Measurements from ENCODE around the gene FHIT. TPM values are rescaled to one million over a fixed set of nuclear protein-coding genes. Genes with fewer than 3 reads are reported as not detected.

FHIT gene
- total RNA-seq, 2 experiments from 2014 or later: 7.6 to 7.9 TPM

DNA sequence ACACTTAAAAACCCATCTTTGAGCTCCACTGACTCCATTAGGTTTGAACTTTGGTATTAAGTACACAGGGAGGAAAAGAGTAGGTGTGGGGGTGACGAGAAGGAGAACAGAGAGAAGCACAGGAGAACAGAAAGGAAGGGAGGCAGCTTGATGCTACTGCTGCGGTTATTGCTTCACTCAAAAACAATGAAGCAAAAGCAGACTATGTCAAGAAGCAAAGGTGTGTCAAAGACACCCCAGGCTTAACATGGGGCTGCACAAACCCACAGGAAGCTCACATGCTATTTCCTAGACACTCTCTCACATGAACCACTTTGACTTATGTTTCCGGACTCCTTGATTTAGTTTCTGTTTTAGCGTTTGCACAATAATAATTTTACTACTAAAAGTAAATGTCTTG, 1240.5 kb downstream of the FHIT start:
- DNase-seq (peak; percentile 78), ATAC-seq (peak; percentile 97)
- intact Hi-C loops (cut with micrococcal nuclease): loop anchor here (5.0 to 10.0 kb wide), 2 partner anchors 77 to 226 kb away; no protein-coding TSS in a partner anchor
- Mint-ChIP-seq H3K27ac (peak overlapping the region; percentile 93), H3K36me3 (ENCODE audit: low read depth) (peaks cover 17% of the 10 kb centered on the region), H3K4me1 (ENCODE audit: low read depth) (peaks cover 78% of the 10 kb centered on the region), H3K27me3 (no peaks in the 10 kb centered on the region), H3K4me3 (peak overlapping the region; percentile 59), H3K9me3 (peaks cover 6% of the 10 kb centered on the region)
- ChIA-PET CTCF (interaction anchor here (0.8 to 1.6 kb wide), 5 partner anchors 14 to 434 kb away, joined by 3 to 5 read pairs (median 3); no protein-coding TSS in a partner anchor), POLR2A (interaction anchor here (1.0 to 1.3 kb wide), 3 partner anchors 22 to 38 kb away, joined by 3 to 4 read pairs (median 4); no protein-coding TSS in a partner anchor)
- TF ChIP-seq CTCF (IDR thresholded peaks at IDR 0.05): no peak

DNA sequence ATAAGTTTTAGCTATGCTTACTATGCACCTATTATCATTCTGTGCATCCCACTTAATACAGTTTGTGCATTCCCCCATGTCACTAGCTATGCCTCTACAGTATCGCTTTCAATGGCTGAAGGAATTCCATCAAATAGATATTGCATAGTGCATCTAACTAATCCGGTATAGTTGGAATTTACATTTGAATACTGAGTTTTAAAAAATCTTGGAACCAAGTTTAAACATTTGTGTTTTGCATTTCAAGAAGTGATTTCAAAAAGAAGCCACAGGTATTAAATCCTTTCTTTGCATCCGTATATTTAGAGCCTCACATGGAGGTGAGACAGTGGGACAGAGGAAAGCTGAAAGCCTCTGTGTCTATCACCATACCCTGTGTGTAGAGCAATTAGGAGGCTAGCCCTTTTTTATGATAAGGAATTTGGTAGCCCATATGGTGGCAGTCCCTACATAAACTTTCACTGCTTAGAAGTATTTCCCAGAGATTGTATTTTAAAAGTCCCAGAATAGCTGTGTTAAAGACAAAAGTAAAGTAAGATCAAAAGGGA, 1241.2 kb downstream of the FHIT start:
- no peak for DNase-seq
- Mint-ChIP-seq H3K27ac (peak overlapping the region; percentile 93), H3K36me3 (ENCODE audit: low read depth) (peaks cover 19% of the 10 kb centered on the region), H3K27me3 (no peaks in the 10 kb centered on the region), H3K9me3 (peaks cover 4% of the 10 kb centered on the region), H3K4me1 (ENCODE audit: low read depth) (peaks cover 82% of the 10 kb centered on the region), H3K4me3 (peak overlapping the region; percentile 59)
- no peak for ATAC-seq
- no peak for TF ChIP-seq CTCF (IDR thresholded peaks at IDR 0.05)
- intact Hi-C loops (cut with micrococcal nuclease): loop anchor here (5.0 to 10.0 kb wide), 2 partner anchors 77 to 225 kb away; no protein-coding TSS in a partner anchor
- ChIA-PET POLR2A (interaction anchor here (1.0 to 1.3 kb wide), 3 partner anchors 21 to 39 kb away, joined by 3 to 4 read pairs (median 4); no protein-coding TSS in a partner anchor), CTCF (interaction anchor here (0.8 to 1.6 kb wide), 4 partner anchors 13 to 293 kb away, joined by 3 to 5 read pairs (median 3); no protein-coding TSS in a partner anchor)

DNA sequence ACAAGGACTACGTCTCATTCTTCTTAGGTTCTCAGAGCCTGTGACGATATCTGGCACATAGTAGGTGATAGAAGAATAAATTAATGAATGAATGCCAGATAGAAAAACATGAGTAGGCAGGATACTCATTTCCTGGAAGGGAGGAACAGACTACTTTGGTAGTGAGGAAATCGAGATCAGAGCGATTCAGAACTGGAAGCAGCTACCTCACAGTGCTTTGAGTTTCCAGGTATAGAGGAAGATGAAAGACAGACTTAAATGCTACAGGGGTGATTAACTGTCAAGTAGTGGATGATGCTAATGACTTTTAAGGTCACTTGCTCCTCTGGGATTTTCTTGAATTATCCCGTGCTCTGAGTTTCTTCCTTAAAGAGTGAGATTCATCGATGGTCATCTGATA, 1249.9 kb downstream of the FHIT start:
- peaks cover 64% of the 10 kb centered on the region for H3K4me1 Mint-ChIP-seq (ENCODE audit: low read depth)
- intact Hi-C loops (cut with micrococcal nuclease): no loop called here
- no peaks in the 10 kb centered on the region for H3K27me3 Mint-ChIP-seq
- POLR2A ChIA-PET: no interaction called here
- H3K36me3 Mint-ChIP-seq (ENCODE audit: low read depth): peaks cover 28% of the 10 kb centered on the region
- TF ChIP-seq CTCF (IDR thresholded peaks at IDR 0.05): no peak
- H3K9me3 Mint-ChIP-seq: peaks cover 3% of the 10 kb centered on the region
- no peak for DNase-seq
- CTCF ChIA-PET: no interaction called here
- H3K27ac Mint-ChIP-seq: peak overlapping the region; percentile 63
- ATAC-seq: peak; percentile 83
- H3K4me3 Mint-ChIP-seq: no peak overlapping the region

GRCh38 chr3:60000311-60001105, 1250.7 kb downstream of the FHIT start:
- H3K4me1 Mint-ChIP-seq (ENCODE audit: low read depth): peaks cover 65% of the 10 kb centered on the region
- ChIA-PET CTCF (interaction anchor here (1.2 kb wide), 2 partner anchors 9 to 18 kb away, joined by 3 read pairs; no protein-coding TSS in a partner anchor), POLR2A (interaction anchor here (1.1 kb wide), 2 partner anchors 18 to 69 kb away, joined by 3 to 4 read pairs; no protein-coding TSS in a partner anchor)
- no peak for DNase-seq
- H3K27me3 Mint-ChIP-seq: no peaks in the 10 kb centered on the region
- H3K9me3 Mint-ChIP-seq: peaks cover 3% of the 10 kb centered on the region
- ATAC-seq: no peak
- H3K27ac Mint-ChIP-seq: peak overlapping the region; percentile 63
- H3K36me3 Mint-ChIP-seq (ENCODE audit: low read depth): peaks cover 28% of the 10 kb centered on the region
- intact Hi-C loops (cut with micrococcal nuclease): no loop called here
- H3K4me3 Mint-ChIP-seq: no peak overlapping the region
- TF ChIP-seq CTCF (IDR thresholded peaks at IDR 0.05): no peak

Measured in activated CD8-positive, alpha-beta T cell treated with anti-CD3 and anti-CD28 coated beads for 36 hours (primary cell).